ENCODE results near the gene WASHC3.

GRCh38 chr12:102024765-102025164 is 37.0 kb downstream of the WASHC3 start:
- TF ChIP-seq YY1 (IDR thresholded peaks at IDR 0.05; ENCODE audit: insufficient read depth, insufficient read length) (no peak), ZNF274 (IDR thresholded peaks at IDR 0.05; ENCODE audit: low read depth, low read length) (no peak), SUZ12 (IDR thresholded peaks at IDR 0.05; ENCODE audit: extremely low read depth, insufficient read depth, insufficient read length) (no peak)
